Measurements from ENCODE around the gene CNN3. TPM values are rescaled to one million over a fixed set of nuclear protein-coding genes. Genes with fewer than 3 reads are reported as not detected.

The CNN3 gene
- polyA plus RNA-seq, 6 donors from 2014 or later = 8.4 to 31.3 (median 20.7) TPM

GRCh38 chr1:94926126-94926914 is 590 bp downstream of the CNN3 start:
- Mint-ChIP-seq H3K4me1 (peaks cover 27 to 44% (median 36%) of the 10 kb centered on the region in 3 donors), H3K4me3 (peak overlapping the region; percentile 90 to 98 (median 95)), H3K27ac (peak overlapping the region; percentile 11 to 92 (median 89)), H3K27me3 (peaks cover 0 to 22% (median 22%) of the 10 kb centered on the region in 3 donors), H3K9me3 (no peaks in the 10 kb centered on the region), H3K36me3 (no peaks in the 10 kb centered on the region)
- peak; percentile 5 to 8 for ATAC-seq (ENCODE audit: low read depth in 2 of 2)
- DNase-seq = peak; percentile 41

DNA sequence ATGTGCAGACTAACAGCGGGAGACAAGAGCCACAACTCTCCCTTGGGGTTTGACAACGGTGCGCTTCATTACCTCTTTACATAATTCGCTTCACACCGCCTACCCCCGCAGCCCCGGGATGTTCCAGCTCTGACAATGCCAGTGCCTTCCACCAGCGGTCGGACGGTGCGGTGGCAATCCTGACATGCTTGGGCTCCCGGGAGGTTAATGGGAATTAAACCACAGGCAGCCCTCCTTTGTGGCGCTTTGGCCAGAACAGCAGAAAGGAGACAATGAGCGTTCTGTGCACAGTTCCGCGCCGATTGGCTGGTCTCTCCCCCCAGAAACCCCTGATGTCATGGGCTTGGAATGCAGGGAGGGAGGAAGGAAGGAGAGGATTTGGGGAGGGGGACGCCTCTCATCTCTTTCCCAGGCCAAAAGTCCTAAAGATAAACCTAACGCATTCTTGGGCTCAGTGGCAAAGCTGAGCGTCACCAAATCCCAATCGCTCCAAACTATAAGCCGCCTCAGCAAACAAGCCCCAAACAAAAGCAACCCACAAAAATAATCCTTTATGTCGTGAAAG is 1.3 kb downstream of the CNN3 start:
- ATAC-seq (ENCODE audit: low read depth in 2 of 2) = peak; percentile 45 to 49
- DNase-seq = peak; percentile 60
- Mint-ChIP-seq H3K4me3 (peak overlapping the region; percentile 90 to 98 (median 95)), H3K27me3 (peaks cover 0 to 22% (median 22%) of the 10 kb centered on the region in 3 donors), H3K9me3 (no peaks in the 10 kb centered on the region), H3K36me3 (no peaks in the 10 kb centered on the region), H3K4me1 (peaks cover 27 to 44% (median 36%) of the 10 kb centered on the region in 3 donors), H3K27ac (peak overlapping the region; percentile 47 to 92 (median 88))

GRCh38 chr1:94925004-94925403 is 1.9 kb downstream of the CNN3 start:
- ATAC-seq (ENCODE audit: low read depth in 2 of 2) = no peak
- no peak for DNase-seq
- Mint-ChIP-seq H3K27ac (peak overlapping the region in 1 of 6 donors; percentile 92), H3K27me3 (peaks cover 0 to 22% (median 22%) of the 10 kb centered on the region in 3 donors), H3K4me1 (peaks cover 27 to 44% (median 36%) of the 10 kb centered on the region in 3 donors), H3K9me3 (no peaks in the 10 kb centered on the region), H3K4me3 (peak overlapping the region in 7 of 8 donors; percentile 18 to 95 (median 92)), H3K36me3 (no peaks in the 10 kb centered on the region)

DNA sequence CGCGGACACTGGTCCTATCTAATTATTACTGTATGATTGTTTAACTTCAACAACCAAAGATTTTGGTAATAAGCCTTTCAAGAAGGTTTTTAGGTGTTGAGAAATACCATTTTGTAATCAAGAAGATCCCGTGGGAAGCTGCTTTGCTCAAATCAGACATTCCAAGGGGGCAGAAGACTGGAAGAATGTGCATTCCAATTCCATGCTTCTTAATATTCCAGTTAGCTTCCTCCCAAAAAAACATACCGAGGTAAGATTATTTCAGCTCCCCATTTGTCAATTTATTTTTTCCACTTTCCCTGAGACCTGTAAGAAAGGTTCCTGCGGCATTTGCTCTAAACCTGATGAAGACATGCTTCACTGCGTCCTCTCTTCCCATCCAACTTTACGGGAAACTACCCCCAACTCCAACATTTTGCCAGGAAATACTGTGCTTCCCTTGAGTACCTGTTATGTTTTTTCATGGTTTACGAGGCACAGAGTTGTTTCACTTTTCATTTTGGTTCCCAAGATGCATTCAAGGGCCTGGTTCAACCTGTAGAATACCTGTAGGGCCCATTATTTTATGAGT is 4.1 kb downstream of the CNN3 start:
- peaks cover 27 to 37% (median 33%) of the 10 kb centered on the region in 3 donors for H3K4me1 Mint-ChIP-seq
- no peak for DNase-seq
- H3K27ac Mint-ChIP-seq = peak overlapping the region in 1 of 6 donors; percentile 77

DNA sequence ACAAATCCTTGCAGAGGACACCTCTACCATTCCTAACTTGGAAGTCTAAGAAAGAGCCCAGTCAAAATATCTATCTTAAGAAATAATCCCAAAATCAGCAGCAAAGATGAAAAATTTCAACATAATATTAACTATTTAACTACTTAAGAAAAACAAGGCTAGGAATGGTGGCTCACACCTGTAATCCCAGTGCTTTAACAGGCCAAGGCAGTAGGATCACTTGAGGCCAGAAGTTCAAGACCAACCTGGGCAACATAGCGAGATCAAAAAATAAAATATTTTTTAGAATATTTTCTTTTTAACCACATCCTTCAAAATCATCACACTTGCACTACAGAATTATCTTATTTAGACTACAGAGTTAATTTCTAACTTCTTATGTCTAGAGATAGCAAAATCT is 4.9 kb downstream of the CNN3 start:
- Mint-ChIP-seq H3K4me3 (no peak overlapping the region), H3K4me1 (peaks cover 23 to 32% (median 29%) of the 10 kb centered on the region in 3 donors), H3K9me3 (no peaks in the 10 kb centered on the region), H3K27ac (peak overlapping the region in 2 of 6 donors; percentile 22 to 28), H3K36me3 (no peaks in the 10 kb centered on the region), H3K27me3 (peaks cover 0 to 26% (median 22%) of the 10 kb centered on the region in 3 donors)
- ATAC-seq (ENCODE audit: low read depth in 2 of 2) (no peak), DNase-seq (no peak)

More for the DNA sequence above, 4.1 kb downstream of the CNN3 start:
- Mint-ChIP-seq H3K4me3 (peak overlapping the region in 2 of 8 donors; percentile 35 to 54), H3K36me3 (no peaks in the 10 kb centered on the region), H3K9me3 (no peaks in the 10 kb centered on the region), H3K27me3 (peaks cover 0 to 26% (median 22%) of the 10 kb centered on the region in 3 donors)
- no peak for ATAC-seq (ENCODE audit: low read depth in 2 of 2)

DNA sequence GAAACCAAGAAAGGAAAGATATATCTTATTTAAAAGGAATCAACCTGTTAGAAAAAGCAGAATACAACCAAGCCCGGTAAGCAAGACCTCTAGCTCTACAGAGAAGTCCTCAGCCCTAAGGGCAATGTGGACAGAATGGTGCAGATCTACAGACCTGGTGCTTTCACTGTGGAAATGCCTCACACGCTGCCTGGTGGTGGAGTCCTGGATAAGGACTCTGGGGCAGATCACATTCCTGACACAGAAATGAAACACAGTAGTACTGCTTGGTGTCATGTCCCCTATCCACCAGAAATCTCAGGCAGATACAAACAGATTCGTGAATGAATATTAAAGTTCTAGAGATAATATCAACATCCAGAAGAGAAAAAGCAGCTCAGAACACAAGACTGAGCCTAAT is 6.8 kb downstream of the CNN3 start:
- H3K36me3 Mint-ChIP-seq = peaks cover 0 to 8% of the 10 kb centered on the region in 2 donors
- peaks cover 12 to 31% (median 15%) of the 10 kb centered on the region in 3 donors for H3K27me3 Mint-ChIP-seq
- no peak for DNase-seq
- H3K9me3 Mint-ChIP-seq = no peaks in the 10 kb centered on the region
- no peak for ATAC-seq (ENCODE audit: low read depth in 2 of 2)
- H3K4me3 Mint-ChIP-seq = no peak overlapping the region
- no peak overlapping the region for H3K27ac Mint-ChIP-seq
- peaks cover 13 to 22% (median 17%) of the 10 kb centered on the region in 3 donors for H3K4me1 Mint-ChIP-seq

GRCh38 chr1:94919241-94920030 is 7.5 kb downstream of the CNN3 start:
- Mint-ChIP-seq H3K27me3 (peaks cover 12 to 32% (median 12%) of the 10 kb centered on the region in 3 donors), H3K36me3 (peaks cover 0 to 8% of the 10 kb centered on the region in 2 donors), H3K27ac (no peak overlapping the region), H3K4me3 (no peak overlapping the region), H3K4me1 (peaks cover 10 to 20% (median 13%) of the 10 kb centered on the region in 3 donors), H3K9me3 (no peaks in the 10 kb centered on the region)
- DNase-seq = no peak
- ATAC-seq (ENCODE audit: low read depth in 2 of 2) = no peak

- DNase-seq (no peak), ATAC-seq (ENCODE audit: low read depth in 2 of 2) (no peak)
- Mint-ChIP-seq H3K27me3 (peaks cover 8 to 22% (median 12%) of the 10 kb centered on the region in 3 donors), H3K9me3 (no peaks in the 10 kb centered on the region), H3K36me3 (peaks cover 0 to 8% of the 10 kb centered on the region in 2 donors), H3K4me3 (no peak overlapping the region), H3K4me1 (peaks cover 0 to under 1% (median 0%) of the 10 kb centered on the region in 3 donors), H3K27ac (no peak overlapping the region)
Observed at GRCh38 chr1:94917251-94917650, 9.7 kb downstream of the CNN3 start.

GRCh38 chr1:94912263-94913184 is 14.4 kb downstream of the CNN3 start:
- DNase-seq = no peak
- H3K9me3 Mint-ChIP-seq = peaks cover 0 to 3% (median 0%) of the 10 kb centered on the region in 7 donors
- H3K36me3 Mint-ChIP-seq = peaks cover 0 to 16% of the 10 kb centered on the region in 2 donors
- ATAC-seq (ENCODE audit: low read depth in 2 of 2) = no peak
- H3K4me3 Mint-ChIP-seq = no peak overlapping the region
- H3K27ac Mint-ChIP-seq = no peak overlapping the region
- H3K4me1 Mint-ChIP-seq = no peaks in the 10 kb centered on the region
- peaks cover 4 to 28% (median 17%) of the 10 kb centered on the region in 3 donors for H3K27me3 Mint-ChIP-seq

DNA sequence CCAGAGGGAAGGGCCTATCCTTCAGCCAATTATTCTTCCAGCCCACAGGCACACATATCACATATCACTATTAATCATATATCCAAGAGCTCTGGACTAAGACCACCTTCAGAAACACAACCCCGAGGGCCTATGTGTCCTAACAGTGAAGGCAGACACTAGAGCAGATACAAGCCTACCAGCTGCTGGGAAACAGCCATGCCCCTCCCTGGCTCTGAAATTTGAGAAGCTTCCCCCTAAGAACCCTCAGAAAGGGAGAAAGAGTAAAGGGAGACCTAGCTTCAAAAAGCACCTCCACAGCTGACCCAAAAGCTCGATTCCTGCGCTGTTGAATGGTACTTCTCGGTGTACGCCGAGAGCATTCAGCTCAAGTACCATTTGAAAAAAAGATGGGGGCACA is 17.4 kb downstream of the CNN3 start:
- Mint-ChIP-seq H3K36me3 (peaks cover 0 to 8% of the 10 kb centered on the region in 2 donors), H3K27me3 (peaks cover 4 to 11% (median 5%) of the 10 kb centered on the region in 3 donors), H3K4me3 (no peak overlapping the region), H3K9me3 (peaks cover 0 to 3% (median 0%) of the 10 kb centered on the region in 7 donors), H3K27ac (no peak overlapping the region), H3K4me1 (no peaks in the 10 kb centered on the region)
- no peak for ATAC-seq (ENCODE audit: low read depth in 2 of 2)
- no peak for DNase-seq

DNA sequence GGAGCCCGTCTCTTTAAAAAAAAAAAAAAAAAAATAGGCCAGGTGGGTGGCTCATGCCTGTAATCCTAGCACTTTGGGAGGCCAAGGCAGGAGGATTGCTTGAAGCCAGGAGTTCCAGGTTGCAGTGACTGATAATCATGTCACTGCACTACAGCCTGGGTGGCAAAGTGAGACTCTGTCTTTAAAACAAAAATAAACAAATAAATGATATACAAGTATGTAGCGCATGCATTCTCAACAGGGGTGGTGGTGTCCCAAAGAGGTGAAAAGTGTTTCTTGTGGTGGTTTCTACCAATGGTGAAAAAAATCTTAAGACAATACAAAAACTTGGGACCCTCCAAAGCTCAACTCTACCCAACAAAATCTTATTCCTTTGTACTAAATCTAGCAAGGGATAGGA is 17.9 kb downstream of the CNN3 start:
- Mint-ChIP-seq H3K9me3 (peaks cover 0 to 3% (median 0%) of the 10 kb centered on the region in 7 donors), H3K36me3 (peaks cover 0 to 8% of the 10 kb centered on the region in 2 donors), H3K4me1 (no peaks in the 10 kb centered on the region), H3K27me3 (peaks cover 4 to 6% (median 5%) of the 10 kb centered on the region in 3 donors), H3K27ac (no peak overlapping the region), H3K4me3 (no peak overlapping the region)
- ATAC-seq (ENCODE audit: low read depth in 2 of 2) (no peak), DNase-seq (no peak)

DNA sequence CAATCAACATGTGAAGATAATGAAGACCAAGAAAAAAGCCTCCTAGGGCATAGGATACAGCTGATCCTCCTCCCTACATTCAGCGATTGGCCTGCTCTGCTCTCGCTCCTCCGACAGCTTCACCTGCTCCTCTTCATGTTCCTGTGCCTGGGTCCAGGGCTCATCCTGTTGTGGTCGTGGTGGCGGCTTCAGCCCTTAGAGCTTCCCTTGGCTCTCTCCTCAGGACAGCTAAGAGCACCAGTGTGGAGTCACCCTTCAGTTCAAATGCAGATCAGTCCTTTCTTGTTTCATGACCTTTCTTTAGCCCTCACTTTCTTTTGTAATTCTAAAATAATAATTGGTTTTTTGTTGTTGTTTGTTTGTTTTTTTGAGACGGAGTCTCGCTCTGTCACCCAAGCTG is 18.7 kb downstream of the CNN3 start:
- H3K36me3 Mint-ChIP-seq = peaks cover 0 to 8% of the 10 kb centered on the region in 2 donors
- peaks cover 0 to 6% (median 5%) of the 10 kb centered on the region in 3 donors for H3K27me3 Mint-ChIP-seq
- no peak overlapping the region for H3K4me3 Mint-ChIP-seq
- peak overlapping the region in 2 of 6 donors; percentile 71 to 85 for H3K27ac Mint-ChIP-seq
- H3K9me3 Mint-ChIP-seq = peaks cover 0 to 3% (median 0%) of the 10 kb centered on the region in 7 donors
- ATAC-seq (ENCODE audit: low read depth in 2 of 2) (no peak), DNase-seq (no peak)
- peaks cover 0 to under 1% (median 0%) of the 10 kb centered on the region in 3 donors for H3K4me1 Mint-ChIP-seq
